H9 (cell line): ENCODE data around the gene COL27A1. TPM values are rescaled to one million over a fixed set of nuclear protein-coding genes. Genes with fewer than 3 reads are reported as not detected.

Experiments
- DNase-seq: peaks from one replicate; pipeline ENCODE4 v3.0.0-alpha.2; 2017
- H2AFZ ChIP-seq: one replicate; pipeline ENCODE4 v1.6.1; 2013; ENCODE audit warnings: mild to moderate bottlenecking, low read length, control low read depth, moderate library complexity
- H2AK5ac ChIP-seq: 2 replicates; pipeline ENCODE4 v1.6.1; 2013; ENCODE audit warnings: low read length, control low read depth, mixed read lengths; ENCODE audit not compliant: insufficient read length
- H2BK120ac ChIP-seq: one replicate; pipeline ENCODE4 v1.6.1; 2013; ENCODE audit warnings: low read depth, mild to moderate bottlenecking, low read length, control low read depth, inconsistent platforms; ENCODE audit not compliant: poor library complexity, severe bottlenecking
- H2BK12ac ChIP-seq: 2 replicates; pipeline ENCODE4 v1.6.1; 2013; ENCODE audit warnings: low read length, control low read depth, mixed read lengths, low read depth; ENCODE audit not compliant: insufficient read length
- H2BK15ac ChIP-seq: 2 replicates; pipeline ENCODE4 v1.6.1; 2013; ENCODE audit warnings: low read depth, low read length, control low read depth
- H2BK20ac ChIP-seq: one replicate; pipeline ENCODE4 v1.6.1; 2013; ENCODE audit warnings: low read depth, mild to moderate bottlenecking, low read length, control low read depth, inconsistent platforms; ENCODE audit not compliant: poor library complexity, severe bottlenecking
- H2BK5ac ChIP-seq: 2 replicates; pipeline ENCODE4 v1.6.1; 2013; ENCODE audit warnings: low read length, control low read depth, mixed read lengths; ENCODE audit not compliant: insufficient read length
- H3K14ac ChIP-seq: 2 replicates; pipeline ENCODE4 v1.6.1; 2013; ENCODE audit warnings: low read length, control low read depth; ENCODE audit not compliant: insufficient read depth
- H3K18ac ChIP-seq: 2 replicates; pipeline ENCODE4 v1.6.1; 2013; ENCODE audit warnings: low read depth, mild to moderate bottlenecking, mixed read lengths, low read length, control low read depth; ENCODE audit not compliant: insufficient read length
- H3K23ac ChIP-seq: 2 replicates; pipeline ENCODE4 v1.6.1; 2013; ENCODE audit warnings: low read length, control low read depth, mixed read lengths, low read depth; ENCODE audit not compliant: insufficient read length
- H3K23me2 ChIP-seq: 2 replicates; pipeline ENCODE4 v1.6.1; 2013; ENCODE audit warnings: low read depth, mild to moderate bottlenecking, mixed read lengths, low read length, control low read depth; ENCODE audit not compliant: insufficient read length, poor library complexity, severe bottlenecking
- H3K27ac ChIP-seq: 2 replicates; pipeline ENCODE4 v1.5.1; 2013; ENCODE audit warnings: low read length, control low read depth, mixed read lengths, low read depth; ENCODE audit not compliant: insufficient read length
- H3K27me3 ChIP-seq: 2 replicates; pipeline ENCODE4 v1.6.1; 2013; ENCODE audit warnings: low read length, control low read depth, inconsistent platforms; ENCODE audit not compliant: insufficient read depth
- H3K4ac ChIP-seq: 2 replicates; pipeline ENCODE4 v1.6.1; 2013; ENCODE audit warnings: low read depth, mild to moderate bottlenecking, control low read depth, inconsistent platforms, low read length, moderate library complexity
- H3K4me1 ChIP-seq: 2 replicates; pipeline ENCODE4 v1.6.1; 2013; ENCODE audit warnings: low read length, control low read depth, inconsistent platforms; ENCODE audit not compliant: insufficient read depth
- H3K4me2 ChIP-seq: 2 replicates; pipeline ENCODE4 v1.6.1; 2013; ENCODE audit warnings: low read length, control low read depth, mixed read lengths; ENCODE audit not compliant: insufficient read length, insufficient read depth
- H3K56ac ChIP-seq: 2 replicates; pipeline ENCODE4 v1.6.1; 2013; ENCODE audit warnings: low read depth, mild to moderate bottlenecking, mixed read lengths, low read length, control low read depth; ENCODE audit not compliant: insufficient read length
- H3K79me1 ChIP-seq: 2 replicates; pipeline ENCODE4 v1.6.1; 2013; ENCODE audit warnings: low read depth, mild to moderate bottlenecking, moderate library complexity, low read length, control low read depth, inconsistent platforms; ENCODE audit not compliant: insufficient read depth, poor library complexity, severe bottlenecking
- H3K79me2 ChIP-seq: 2 replicates; pipeline ENCODE4 v1.6.1; 2013; ENCODE audit warnings: low read length, control low read depth, inconsistent platforms; ENCODE audit not compliant: insufficient read depth
- H3K9ac ChIP-seq: 2 replicates; pipeline ENCODE4 v1.6.1; 2013; ENCODE audit warnings: low read length, control low read depth, mixed read lengths; ENCODE audit not compliant: insufficient read length; ENCODE audit errors: extremely low read depth
- H3K9me3 ChIP-seq: one replicate; pipeline ENCODE4 v1.6.1; 2013; ENCODE audit warnings: low read depth, low read length, inconsistent platforms; ENCODE audit not compliant: control insufficient read depth
- H3T11ph ChIP-seq: one replicate; pipeline ENCODE4 v1.6.1; 2013; ENCODE audit warnings: mild to moderate bottlenecking, low read length, control low read depth, inconsistent platforms
- H4K20me1 ChIP-seq: one replicate; pipeline ENCODE4 v1.6.1; 2013; ENCODE audit not compliant: control insufficient read depth, insufficient read length, insufficient read depth
- H4K5ac ChIP-seq: 2 replicates; pipeline ENCODE4 v1.6.1; 2013; ENCODE audit warnings: low read depth, mild to moderate bottlenecking, mixed read lengths, low read length, control low read depth; ENCODE audit not compliant: insufficient read length
- H4K8ac ChIP-seq: replicated peaks from 2 replicates; pipeline ENCODE4 v1.6.1; 2013; ENCODE audit warnings: low read length, control low read depth, mixed read lengths, low read depth; ENCODE audit not compliant: insufficient read length
- H4K91ac ChIP-seq: 2 replicates; pipeline ENCODE4 v1.6.1; 2013; ENCODE audit warnings: low read depth, mild to moderate bottlenecking, moderate library complexity, mixed read lengths, low read length, control low read depth; ENCODE audit not compliant: insufficient read length
- H3K27ac Mint-ChIP-seq, 3 experiments: 2 replicates in 2 of 3; 3 replicates in 1 of 3; pipeline ENCODE4 v1.8.0; 2020 to 2021; ENCODE audit warnings: mixed read lengths in 3 of 3, mild to moderate bottlenecking in 1 of 3, moderate library complexity in 1 of 3
- H3K27me3 Mint-ChIP-seq: 2 replicates; pipeline ENCODE4 v1.8.0; 2021; ENCODE audit warnings: low read depth, mild to moderate bottlenecking, moderate library complexity, mixed read lengths
- H3K36me3 Mint-ChIP-seq, 3 experiments: 2 replicates in 2 of 3; 3 replicates in 1 of 3; pipeline ENCODE4 v1.8.0; 2020 to 2021; ENCODE audit warnings: low read depth in 3 of 3, mixed read lengths in 3 of 3; ENCODE audit not compliant: insufficient read depth in 1 of 3
- H3K4me1 Mint-ChIP-seq, 2 experiments: 2 replicates each; pipeline ENCODE4 v1.8.0; 2020; ENCODE audit warnings: mixed read lengths in 2 of 2
- H3K4me3 Mint-ChIP-seq, 2 experiments: 2 replicates in 1 of 2; 3 replicates in 1 of 2; pipeline ENCODE4 v1.8.0; 2020 to 2021; ENCODE audit warnings: mild to moderate bottlenecking in 2 of 2, mixed read lengths in 2 of 2, moderate library complexity in 1 of 2
- H3K9me3 Mint-ChIP-seq, 2 experiments: 2 replicates in 1 of 2; 3 replicates in 1 of 2; pipeline ENCODE4 v1.8.0; 2020; ENCODE audit warnings: mild to moderate bottlenecking in 2 of 2, mixed read lengths in 2 of 2, moderate library complexity in 1 of 2
- WGBS: extraction: QIAGEN DNeasy Blood & Tissue Kit; methylation state at CpG from one replicate; pipeline ENCODE4 v1.1.7; 2013; ENCODE audit warnings: missing lambda C conversion rate, low lambda C conversion rate, mixed read lengths; ENCODE audit not compliant: insufficient read length; ENCODE audit errors: extremely low coverage; 5-methylcytosine and 5-hydroxymethylcytosine counted together
- total RNA-seq: library from RNA; stranded (reverse); gene quantifications from 2 replicates; pipeline ENCODE4 v1.2.1, GENCODE V29; 2021
- TF ChIP-seq, protein P1 (sequence below): fragments of 200-600 bp; sonication (generic); conservative IDR thresholded peaks from 3 replicates; pipeline ENCODE4 v1.8.0; 2021; ENCODE audit warnings: antibody characterized with exemption, mild to moderate bottlenecking

The COL27A1 gene
- total RNA-seq, 1 experiment from 2014 or later, result 17.9 TPM

GRCh38 chr9:114117614-114117995 is 37.7 kb upstream of the COL27A1 start:
- no peak overlapping the region for H2BK15ac ChIP-seq
- H3K9me3 Mint-ChIP-seq, result no peaks in the 10 kb centered on the region
- H3K23me2 ChIP-seq, result no peaks in the 10 kb centered on the region
- no peak overlapping the region for H2BK20ac ChIP-seq
- no peaks in the 10 kb centered on the region for H3K27me3 ChIP-seq
- H3K27ac Mint-ChIP-seq, result no peak overlapping the region
- TF ChIP-seq, protein P1, sequence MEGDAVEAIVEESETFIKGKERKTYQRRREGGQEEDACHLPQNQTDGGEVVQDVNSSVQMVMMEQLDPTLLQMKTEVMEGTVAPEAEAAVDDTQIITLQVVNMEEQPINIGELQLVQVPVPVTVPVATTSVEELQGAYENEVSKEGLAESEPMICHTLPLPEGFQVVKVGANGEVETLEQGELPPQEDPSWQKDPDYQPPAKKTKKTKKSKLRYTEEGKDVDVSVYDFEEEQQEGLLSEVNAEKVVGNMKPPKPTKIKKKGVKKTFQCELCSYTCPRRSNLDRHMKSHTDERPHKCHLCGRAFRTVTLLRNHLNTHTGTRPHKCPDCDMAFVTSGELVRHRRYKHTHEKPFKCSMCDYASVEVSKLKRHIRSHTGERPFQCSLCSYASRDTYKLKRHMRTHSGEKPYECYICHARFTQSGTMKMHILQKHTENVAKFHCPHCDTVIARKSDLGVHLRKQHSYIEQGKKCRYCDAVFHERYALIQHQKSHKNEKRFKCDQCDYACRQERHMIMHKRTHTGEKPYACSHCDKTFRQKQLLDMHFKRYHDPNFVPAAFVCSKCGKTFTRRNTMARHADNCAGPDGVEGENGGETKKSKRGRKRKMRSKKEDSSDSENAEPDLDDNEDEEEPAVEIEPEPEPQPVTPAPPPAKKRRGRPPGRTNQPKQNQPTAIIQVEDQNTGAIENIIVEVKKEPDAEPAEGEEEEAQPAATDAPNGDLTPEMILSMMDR, result no peak
- no peak overlapping the region for H3K18ac ChIP-seq
- H3K4me1 ChIP-seq, result no peaks in the 10 kb centered on the region
- H2BK120ac ChIP-seq, result no peak overlapping the region
- no peak for DNase-seq
- no peak overlapping the region for H4K5ac ChIP-seq
- no peaks in the 10 kb centered on the region for H4K20me1 ChIP-seq
- peaks cover 27% of the 10 kb centered on the region for H3K27me3 Mint-ChIP-seq
- no peak overlapping the region for H3K4me2 ChIP-seq
- no CpG with 5 or more reads among the region's 7 CpGs for WGBS
- no peak overlapping the region for H3K56ac ChIP-seq
- H3K36me3 Mint-ChIP-seq, result no peaks in the 10 kb centered on the region
- no peak overlapping the region for H3K4ac ChIP-seq
- no peak overlapping the region for H2BK5ac ChIP-seq
- H3K4me1 Mint-ChIP-seq, result peaks cover 7 to 18% of the 10 kb centered on the region in 2 experiments
- no peak overlapping the region for H3K14ac ChIP-seq
- no peak overlapping the region for H2BK12ac ChIP-seq
- no peak overlapping the region for H3K9ac ChIP-seq
- H3K79me1 ChIP-seq, result no peaks in the 10 kb centered on the region
- no peak overlapping the region for H3T11ph ChIP-seq
- H4K8ac ChIP-seq, result no peak overlapping the region
- no peak overlapping the region for H3K27ac ChIP-seq
- H4K91ac ChIP-seq, result no peak overlapping the region
- H3K4me3 Mint-ChIP-seq, result no peak overlapping the region
- no peak overlapping the region for H3K23ac ChIP-seq
- H2AK5ac ChIP-seq, result no peak overlapping the region
- H2AFZ ChIP-seq, result no peak overlapping the region
- H3K79me2 ChIP-seq, result no peaks in the 10 kb centered on the region
- no peaks in the 10 kb centered on the region for H3K9me3 ChIP-seq
